GM08714 (cell line): ENCODE measurements around the gene FGF2.

Experiments used
- H3K4me3 ChIP-seq: fragments of 200-500 bp; sonication (Bioruptor generic); 2 replicates; pipeline ENCODE4 v1.5.1; 2014; ENCODE audit warnings: mild to moderate bottlenecking, low read length, inconsistent platforms
- ZNF274 ChIP-seq: IDR thresholded peaks from 2 replicates; pipeline ENCODE4 v1.6.1; 2012; ENCODE audit warnings: mild to moderate bottlenecking, low read depth, low read length

FGF2 gene

DNA sequence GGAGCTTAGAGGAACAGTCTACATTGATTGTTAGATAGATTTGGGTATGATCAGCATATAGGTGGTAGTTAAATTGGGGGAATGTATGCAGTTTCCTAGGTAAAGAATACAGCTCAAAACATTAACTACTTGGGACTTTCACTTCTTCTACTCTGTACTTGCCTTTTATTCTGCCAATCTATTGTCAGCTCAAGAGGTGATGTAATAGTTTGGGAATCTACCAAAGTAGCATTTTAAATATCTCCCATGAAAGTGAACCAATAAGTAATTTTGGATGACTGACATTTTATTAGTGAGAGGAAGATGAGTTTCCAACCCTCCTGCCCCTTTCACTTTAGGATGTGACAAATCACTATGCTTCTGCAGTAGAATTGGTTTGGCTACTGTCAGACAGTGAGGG is 52.4 kb downstream of the FGF2 start:
- TF ChIP-seq ZNF274 = no peak
- no peak overlapping the region for H3K4me3 ChIP-seq

DNA sequence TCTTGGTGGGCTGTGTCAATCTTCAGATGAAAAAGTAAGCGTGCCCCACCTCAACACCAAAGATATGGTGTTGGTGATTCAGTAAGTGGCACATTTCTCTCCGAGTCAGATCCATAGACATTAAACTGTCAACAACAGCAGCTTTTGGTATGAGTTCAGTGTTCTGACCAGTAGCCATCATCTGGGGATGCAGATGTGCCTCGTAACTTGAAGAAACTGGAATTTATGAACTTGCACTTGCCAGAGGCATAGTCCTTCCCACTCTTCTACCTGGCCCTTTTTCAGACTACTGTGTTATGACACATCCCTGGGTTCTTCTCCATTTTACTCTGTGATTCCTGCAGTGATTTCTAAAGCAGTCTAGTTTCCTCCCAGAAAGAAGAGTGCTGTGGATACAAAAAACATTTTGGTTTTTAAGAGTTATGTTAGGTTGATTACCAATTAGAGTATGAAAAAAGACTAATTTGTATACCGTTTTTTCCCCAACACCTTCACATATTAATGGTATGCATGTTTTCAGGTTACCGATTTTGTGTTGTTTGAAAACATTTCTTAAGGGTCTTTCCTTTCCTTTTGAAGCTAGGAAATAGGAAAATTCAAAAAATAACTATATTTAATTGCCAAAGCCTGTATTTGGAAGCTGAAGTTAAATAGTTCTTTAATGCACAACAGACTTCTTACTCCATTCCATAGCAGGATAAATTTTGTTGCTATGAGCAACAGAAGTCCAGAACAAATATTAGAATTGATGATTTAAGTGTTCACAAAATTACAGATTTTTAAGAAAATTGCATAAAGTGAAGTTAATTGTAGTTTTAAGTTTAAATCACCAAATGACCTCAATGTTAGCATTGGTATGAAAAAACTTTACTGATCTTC is 56.5 kb downstream of the FGF2 start:
- H3K4me3 ChIP-seq = no peak overlapping the region
- TF ChIP-seq ZNF274 = no peak

DNA sequence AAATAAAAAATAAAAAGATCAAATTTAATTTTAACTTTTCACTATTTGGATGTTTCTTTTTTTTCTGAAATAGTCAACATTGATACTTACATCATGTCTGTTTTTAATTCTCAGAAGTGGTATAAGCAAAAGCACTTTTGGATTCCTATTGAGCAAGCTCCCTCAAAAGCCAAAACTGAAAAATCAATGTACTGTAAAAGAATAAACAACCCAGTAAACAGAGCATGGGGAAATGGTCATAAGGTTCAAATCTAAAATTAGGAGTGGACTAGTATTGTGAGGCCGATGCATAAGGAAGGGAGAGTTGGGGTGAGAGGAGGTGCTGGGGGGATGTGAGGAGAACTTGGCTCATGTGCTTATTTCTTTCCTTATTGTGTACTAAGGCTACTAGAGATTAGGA is 57.9 kb downstream of the FGF2 start:
- no peak overlapping the region for H3K4me3 ChIP-seq

DNA sequence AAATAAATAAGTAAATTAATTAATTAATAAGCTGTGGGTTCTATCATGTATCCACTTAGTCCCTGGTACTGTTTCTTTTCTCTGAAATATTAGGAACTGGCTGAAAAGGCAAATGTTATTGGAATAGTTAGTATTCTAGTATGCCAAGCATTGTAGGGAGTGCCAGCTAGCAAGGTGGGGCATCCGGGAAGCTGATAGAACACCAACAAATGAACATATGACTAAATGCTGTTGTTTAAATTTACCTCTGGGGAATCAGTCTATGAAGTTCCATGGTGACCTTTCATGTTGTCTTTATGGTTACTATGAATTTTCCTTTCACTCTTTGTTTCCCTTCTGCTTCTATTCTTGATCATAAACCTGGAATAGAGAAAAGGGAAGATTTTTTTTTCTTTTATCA is 63.1 kb downstream of the FGF2 start:
- no peak for TF ChIP-seq ZNF274
- H3K4me3 ChIP-seq = no peak overlapping the region

More for the DNA sequence above, 57.9 kb downstream of the FGF2 start:
- TF ChIP-seq ZNF274 = no peak

GRCh38 chr4:122890147-122890795 is 63.6 kb downstream of the FGF2 start:
- no peak overlapping the region for H3K4me3 ChIP-seq
- no peak for TF ChIP-seq ZNF274

DNA sequence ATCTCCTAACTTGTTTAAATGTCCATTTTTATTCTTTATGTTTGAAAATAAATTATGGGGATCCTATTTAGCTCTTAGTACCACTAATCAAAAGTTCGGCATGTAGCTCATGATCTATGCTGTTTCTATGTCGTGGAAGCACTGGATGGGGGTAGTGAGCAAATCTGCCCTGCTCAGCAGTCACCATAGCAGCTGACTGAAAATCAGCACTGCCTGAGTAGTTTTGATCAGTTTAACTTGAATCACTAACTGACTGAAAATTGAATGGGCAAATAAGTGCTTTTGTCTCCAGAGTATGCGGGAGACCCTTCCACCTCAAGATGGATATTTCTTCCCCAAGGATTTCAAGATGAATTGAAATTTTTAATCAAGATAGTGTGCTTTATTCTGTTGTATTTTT is 68.2 kb downstream of the FGF2 start:
- TF ChIP-seq ZNF274 = no peak
- no peak overlapping the region for H3K4me3 ChIP-seq

DNA sequence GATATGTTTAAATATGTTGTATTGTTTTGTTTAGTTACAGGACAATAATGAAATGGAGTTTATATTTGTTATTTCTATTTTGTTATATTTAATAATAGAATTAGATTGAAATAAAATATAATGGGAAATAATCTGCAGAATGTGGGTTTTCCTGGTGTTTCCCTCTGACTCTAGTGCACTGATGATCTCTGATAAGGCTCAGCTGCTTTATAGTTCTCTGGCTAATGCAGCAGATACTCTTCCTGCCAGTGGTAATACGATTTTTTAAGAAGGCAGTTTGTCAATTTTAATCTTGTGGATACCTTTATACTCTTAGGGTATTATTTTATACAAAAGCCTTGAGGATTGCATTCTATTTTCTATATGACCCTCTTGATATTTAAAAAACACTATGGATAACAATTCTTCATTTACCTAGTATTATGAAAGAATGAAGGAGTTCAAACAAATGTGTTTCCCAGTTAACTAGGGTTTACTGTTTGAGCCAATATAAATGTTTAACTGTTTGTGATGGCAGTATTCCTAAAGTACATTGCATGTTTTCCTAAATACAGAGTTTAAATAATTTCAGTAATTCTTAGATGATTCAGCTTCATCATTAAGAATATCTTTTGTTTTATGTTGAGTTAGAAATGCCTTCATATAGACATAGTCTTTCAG is 68.8 kb downstream of the FGF2 start:
- H3K4me3 ChIP-seq = no peak overlapping the region
- no peak for TF ChIP-seq ZNF274

DNA sequence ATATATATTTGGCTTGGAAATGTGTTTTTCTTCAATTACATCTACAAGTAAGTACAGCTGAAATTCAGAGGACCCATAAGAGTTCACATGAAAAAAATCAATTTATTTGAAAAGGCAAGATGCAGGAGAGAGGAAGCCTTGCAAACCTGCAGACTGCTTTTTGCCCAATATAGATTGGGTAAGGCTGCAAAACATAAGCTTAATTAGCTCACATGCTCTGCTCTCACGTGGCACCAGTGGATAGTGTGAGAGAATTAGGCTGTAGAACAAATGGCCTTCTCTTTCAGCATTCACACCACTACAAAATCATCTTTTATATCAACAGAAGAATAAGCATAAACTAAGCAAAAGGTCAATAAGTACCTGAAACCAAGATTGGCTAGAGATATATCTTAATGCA is 69.6 kb downstream of the FGF2 start:
- TF ChIP-seq ZNF274 = no peak
- H3K4me3 ChIP-seq = no peak overlapping the region

DNA sequence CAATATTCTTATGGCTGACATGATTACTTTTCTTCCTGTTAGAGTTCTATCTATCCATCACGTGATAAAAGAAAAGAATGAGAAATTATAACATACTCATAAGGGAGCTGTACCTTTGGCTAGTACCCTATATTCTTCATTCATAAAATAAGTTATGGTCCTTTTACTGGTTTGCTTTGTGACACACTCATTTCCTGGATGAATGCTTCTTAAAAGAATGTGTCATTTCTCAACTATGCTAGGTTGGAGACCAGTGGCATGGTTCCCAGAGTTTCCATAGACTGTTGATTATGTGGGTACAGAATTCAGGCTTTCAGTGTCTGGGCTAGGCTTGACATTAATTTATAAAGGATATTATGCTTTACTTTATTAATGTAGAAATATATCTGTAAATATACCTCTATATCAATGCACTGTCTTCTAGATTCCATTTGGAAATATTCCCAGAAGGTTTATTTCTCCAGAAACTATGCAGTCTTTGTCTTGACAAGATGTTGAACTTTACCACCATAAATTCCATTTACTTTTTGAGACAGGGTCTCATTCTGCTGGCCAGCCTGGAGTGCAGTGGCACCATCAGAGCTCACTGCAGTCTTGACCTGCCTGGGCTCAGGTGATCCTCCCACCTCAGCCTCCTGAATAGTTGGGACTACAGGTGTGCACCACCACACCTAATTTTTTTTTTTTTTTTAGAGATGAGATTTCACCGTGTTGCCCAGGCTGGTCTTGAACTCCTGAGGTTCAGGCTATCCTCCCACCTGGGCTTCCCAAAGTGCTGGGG is 71.9 kb downstream of the FGF2 start:
- no peak overlapping the region for H3K4me3 ChIP-seq
- no peak for TF ChIP-seq ZNF274

GRCh38 chr4:122899682-122900081 is 73.1 kb downstream of the FGF2 start:
- TF ChIP-seq ZNF274 = no peak
- H3K4me3 ChIP-seq = no peak overlapping the region

DNA sequence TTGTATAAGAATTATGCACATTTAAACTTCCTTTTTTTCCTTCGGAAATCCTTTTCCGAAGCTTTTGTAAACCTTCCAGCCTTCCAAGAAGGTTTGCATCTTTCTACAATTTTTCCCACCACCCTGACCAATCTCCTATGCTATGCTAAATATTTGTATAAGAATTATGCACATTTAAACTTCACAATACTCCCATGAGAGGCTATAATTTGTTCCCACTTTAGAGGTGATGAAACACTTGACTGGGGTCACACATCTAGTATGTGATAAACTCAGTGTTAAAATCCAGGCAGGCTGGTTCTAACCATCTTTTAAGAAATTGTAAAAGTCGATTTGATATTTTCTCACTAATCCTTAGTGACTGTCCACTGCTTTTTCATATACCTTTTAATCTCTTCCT is 73.7 kb downstream of the FGF2 start:
- no peak overlapping the region for H3K4me3 ChIP-seq
- TF ChIP-seq ZNF274 = no peak

DNA sequence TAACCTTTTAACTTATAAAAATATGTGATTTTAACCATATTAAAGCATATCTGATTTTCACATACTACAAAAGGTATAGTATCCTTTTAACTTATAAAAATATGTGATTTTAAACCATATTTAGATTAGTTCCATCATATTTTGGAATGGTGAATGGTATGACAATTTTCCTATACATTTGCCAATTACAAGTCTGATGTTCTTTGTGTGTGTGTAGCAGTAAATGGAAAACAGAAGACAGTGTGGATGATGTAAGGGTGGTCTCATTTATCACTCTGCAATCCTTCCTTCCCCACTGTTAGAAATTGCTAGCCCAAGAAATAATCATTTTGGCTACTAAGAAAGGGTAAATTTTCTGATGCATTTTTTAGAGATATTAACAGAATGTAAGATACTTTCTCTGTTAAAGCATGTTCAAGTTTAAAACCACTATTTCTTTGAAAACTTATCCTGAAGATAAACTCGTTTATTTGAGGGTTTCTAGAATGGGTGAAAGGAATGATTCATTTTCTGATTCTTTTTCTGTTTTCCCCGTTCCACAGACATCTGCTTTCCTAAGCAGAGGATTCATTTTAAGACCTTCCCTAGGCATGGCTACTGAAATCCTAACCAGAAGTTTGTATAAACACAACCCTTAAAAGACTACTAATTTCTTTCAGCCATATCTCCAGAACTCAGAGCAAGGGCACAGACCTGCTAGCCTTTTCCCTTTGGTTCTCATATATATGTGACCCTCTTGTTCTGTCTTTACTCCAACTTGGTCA is 74.8 kb downstream of the FGF2 start:
- no peak for TF ChIP-seq ZNF274
- H3K4me3 ChIP-seq = no peak overlapping the region

GRCh38 chr4:122903766-122904288 is 77.2 kb downstream of the FGF2 start:
- no peak for TF ChIP-seq ZNF274
- H3K4me3 ChIP-seq = no peak overlapping the region
